GM18511 (cell line): ENCODE measurements around the gene FEM1A.
"Not testable (repeated sequence)": the region's sequence is repeated elsewhere in the genome, so short reads cannot be mapped to it uniquely, and the experiment has no call there.

Experiments used
- ATAC-seq: cut with Tn5 transposase; IDR thresholded peaks from one replicate; pipeline ENCODE4 v1.9.1; 2021; ENCODE audit warnings: mild to moderate bottlenecking, moderate library complexity; ENCODE audit not compliant: unreplicated experiment

FEM1A gene

DNA sequence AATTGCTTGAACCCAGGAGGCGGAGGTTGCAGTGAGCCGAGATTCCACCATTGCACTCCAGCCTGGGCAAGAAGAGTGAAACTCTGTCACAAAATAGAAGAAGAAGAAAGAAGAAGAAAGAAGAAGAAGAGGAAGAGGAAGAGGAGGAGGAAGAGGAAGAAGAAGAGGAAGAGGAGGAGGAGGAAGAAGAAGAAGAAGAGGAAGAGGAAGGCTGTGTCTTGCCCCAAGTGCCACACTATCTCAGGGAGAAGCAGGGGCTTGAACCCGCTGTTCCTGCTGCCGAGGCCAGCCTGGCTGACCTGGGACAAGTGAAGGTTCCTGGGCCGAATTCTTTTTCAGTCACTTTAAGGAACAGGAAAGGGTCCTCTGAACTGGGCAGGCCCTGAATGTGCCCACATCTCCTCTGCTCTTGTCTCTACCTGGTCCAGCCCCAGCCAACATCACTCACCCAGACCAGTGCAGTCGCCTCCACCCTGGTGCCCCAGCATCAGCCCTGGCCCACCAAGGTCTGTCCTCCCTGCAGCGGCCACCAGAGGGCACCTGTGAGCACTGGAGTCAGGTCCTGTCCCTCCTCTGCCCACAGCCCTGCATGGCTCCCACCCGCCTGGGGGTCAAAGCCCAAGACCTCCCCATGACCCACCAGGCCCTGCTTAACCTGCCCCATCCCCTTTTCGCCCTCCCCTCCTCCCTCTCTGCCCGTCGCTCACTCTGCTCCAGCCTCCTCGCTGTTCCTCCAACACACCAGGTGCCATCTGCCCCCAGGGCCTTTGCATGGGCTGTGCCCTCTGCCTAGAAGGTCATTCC, 20.0 kb downstream of the FEM1A start:
- ATAC-seq: no peak

DNA sequence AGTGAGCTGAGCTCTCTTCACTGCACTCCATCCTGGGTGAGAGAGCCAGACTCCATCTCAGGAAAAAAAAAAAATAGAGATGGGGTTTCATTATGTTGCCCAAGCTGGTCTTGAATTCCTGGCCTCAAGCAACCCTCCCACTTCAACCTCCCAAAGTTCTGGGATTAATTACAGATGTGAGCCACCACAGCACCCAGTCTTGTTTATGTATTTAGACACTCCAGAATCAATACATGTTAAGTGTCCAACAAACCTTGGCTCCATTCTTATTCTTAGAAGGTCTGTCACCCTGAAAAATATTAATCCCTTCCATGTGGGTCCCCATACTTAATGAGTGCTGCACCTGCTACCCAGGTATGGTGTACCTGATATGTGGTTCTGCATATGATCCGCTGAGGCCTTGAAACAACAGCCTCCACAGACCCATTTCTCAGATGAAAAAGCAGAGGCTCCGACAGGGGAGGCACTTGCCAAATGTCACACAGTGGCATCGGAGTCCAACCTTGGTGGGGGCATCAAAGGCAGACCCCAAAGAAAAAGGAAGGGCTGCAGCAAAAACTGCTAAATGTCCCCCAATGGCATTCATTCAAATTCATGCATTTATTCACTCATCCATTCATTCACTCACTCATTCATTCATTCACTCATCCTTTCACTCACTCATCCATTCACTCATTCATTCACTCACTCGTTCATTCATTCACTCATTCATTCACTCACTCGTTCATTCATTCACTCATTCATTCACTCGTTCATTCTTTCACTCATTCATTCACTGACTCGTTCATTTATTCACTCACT, 23.3 kb downstream of the FEM1A start:
- no peak for ATAC-seq

- no peak for ATAC-seq
Measured at GRCh38 chr19:4815426-4816201, 24.1 kb downstream of the FEM1A start.

GRCh38 chr19:4816202-4816949, 24.8 kb downstream of the FEM1A start:
- ATAC-seq: no peak

GRCh38 chr19:4816950-4817278, 25.4 kb downstream of the FEM1A start:
- no peak for ATAC-seq

DNA sequence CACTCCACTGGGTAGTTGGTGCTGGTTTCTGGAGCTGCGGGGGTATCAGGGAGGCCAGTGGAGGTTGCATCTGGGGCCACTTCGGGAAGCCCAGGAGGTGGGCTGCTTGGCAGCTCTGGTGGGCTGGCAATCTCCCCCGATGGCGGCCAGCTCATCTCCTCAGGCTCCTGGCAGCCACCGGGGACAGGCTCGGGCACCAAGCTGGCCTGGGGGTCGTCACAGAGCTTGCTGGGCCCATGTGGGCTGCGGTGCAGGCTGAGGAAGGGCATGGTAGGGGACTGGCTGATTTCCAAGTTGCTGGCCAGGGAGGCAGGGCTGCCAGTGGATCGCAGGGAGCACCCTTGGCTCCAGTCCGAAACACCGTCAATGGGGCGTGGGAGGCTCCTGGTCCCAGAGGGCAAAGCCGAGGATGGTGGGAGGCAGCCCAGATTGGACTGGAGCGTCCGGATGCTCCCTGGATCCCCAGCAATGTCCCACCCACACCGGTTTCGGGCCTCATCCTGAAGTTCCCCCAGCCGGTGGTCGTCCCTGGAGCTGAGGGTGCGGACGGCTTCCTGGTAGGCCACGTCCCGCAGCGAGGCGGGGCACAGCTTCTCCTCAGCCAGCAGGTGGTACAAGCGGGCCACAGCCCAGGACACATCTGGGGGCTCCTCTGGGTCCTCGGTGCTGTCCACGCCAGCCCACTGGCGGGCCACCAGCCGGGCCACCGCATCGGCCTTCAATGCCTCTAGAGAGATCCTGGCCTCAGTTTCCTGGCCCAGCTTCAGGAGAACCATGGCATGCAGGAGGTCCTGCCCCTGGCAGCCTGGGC, 26.1 kb downstream of the FEM1A start:
- ATAC-seq: no peak

DNA sequence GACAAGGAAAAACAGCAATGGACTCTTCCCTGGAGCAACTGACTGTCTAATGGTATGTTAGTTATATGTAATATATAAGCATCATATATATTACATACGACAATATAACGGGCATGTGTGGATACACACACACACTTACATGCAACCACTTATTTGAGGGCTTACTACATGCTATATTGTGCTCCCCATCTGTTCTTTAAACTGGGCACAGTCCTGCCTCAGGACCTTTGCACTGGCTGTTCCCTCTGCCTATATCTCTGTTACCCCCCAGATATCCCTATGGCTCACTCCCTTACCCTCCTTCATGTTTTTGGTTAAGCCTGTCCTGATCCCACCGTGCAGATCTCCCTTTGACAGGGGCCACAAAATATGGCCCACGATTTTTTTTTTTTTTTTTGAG, 29.7 kb downstream of the FEM1A start:
- no peak for ATAC-seq

- not testable (repeated sequence) for ATAC-seq
Measured at GRCh38 chr19:4822354-4822753, 30.8 kb downstream of the FEM1A start.

- no peak for ATAC-seq
Measured at GRCh38 chr19:4823577-4823976, 32.0 kb downstream of the FEM1A start.

DNA sequence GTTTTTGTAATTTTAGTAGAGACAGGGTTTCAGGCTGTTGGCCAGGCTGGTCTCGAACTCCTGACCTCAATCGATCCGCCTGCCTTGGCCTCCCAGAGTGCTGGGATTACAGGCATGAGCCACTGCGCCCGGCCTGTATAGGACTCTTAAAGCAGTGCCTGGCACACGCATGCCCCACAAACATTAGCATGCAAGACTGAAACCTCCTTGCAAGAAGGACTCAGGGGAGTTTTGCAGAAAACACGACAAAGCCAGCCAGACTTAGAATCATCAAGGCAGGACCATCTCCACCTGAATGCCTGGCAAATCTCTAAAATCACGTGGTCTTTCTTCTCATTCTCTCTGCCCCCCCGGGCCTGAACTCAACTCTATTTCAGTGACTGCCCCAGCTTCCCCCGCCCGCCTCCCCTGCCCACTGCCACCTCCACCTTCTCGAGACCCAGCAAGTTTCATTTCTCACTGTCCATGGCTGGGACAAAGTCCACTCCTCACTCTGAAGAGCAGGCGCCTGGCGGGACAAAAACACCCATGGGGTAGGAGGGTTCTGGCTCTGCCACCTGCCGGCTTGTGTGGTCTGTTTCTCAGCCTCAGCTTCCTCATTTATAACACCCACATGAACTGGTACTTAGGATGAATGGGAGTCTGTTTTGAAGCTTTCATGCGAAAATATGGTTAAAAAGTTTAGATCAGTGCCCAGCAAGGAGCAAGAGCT, 37.6 kb downstream of the FEM1A start:
- no peak for ATAC-seq

DNA sequence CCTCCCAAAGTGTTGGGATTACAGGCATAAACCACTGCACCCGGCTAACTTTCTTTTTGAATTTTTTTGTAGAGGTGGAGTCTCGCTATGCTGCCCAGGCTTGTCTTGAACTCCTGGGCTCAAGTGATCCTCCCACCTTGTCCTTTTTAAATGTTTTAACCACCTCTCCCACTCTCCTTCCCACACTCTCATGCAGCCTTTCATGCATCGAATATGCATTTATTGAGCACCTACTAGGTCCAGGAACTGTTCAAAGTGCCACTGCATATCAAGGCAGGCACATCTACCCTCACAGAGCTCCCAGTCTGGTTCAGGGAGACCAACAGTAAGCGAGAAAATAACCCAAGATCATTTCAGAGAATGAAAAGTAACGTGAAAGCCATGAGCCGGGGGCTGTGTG, 38.8 kb downstream of the FEM1A start:
- no peak for ATAC-seq

- no peak for ATAC-seq
Measured at GRCh38 chr19:4830768-4831265, 39.3 kb downstream of the FEM1A start.

DNA sequence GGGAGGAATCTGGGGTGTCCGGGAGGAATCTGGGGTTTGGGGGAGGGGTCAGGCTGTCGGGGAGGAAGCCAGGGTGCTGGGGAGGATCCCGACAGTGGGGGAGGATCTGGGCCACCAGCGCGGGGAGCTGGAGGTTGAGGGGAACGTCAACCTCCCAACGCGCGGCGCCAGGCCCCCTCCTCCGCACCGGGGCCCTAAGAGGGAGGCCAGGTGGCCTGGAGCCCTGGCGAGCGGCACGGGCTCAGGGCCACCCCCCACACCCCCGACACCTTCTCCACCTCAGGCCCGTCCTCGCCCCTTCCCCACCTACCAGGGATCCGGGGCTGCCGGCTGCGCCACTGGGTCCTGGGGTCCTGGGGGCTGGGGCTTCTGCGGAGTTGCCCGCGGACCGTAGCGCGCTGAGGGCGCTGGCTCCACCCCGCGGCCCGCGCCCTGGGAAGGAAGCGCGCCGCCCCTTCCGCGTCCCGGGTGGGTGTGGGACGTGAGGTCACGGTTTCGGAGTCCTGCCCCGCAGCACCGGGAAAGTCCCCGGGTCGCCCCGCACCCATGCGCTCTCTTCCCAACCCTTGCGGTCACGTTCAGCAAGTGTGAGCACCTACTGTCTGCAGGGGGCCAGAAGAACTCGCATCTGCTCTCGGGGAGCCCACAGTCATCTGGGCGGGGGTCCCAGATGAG, 39.9 kb downstream of the FEM1A start, which contains the start of gene TICAM1:
Gene TICAM1 (minus strand): TSS at position 409 of the 675 bp plus-strand sequence. CDS start 13,335 bp downstream, outside the sequence.
- peak; percentile 61 for ATAC-seq

GRCh38 chr19:4831979-4832340, 40.4 kb downstream of the FEM1A start:
- ATAC-seq: not testable (repeated sequence)

DNA sequence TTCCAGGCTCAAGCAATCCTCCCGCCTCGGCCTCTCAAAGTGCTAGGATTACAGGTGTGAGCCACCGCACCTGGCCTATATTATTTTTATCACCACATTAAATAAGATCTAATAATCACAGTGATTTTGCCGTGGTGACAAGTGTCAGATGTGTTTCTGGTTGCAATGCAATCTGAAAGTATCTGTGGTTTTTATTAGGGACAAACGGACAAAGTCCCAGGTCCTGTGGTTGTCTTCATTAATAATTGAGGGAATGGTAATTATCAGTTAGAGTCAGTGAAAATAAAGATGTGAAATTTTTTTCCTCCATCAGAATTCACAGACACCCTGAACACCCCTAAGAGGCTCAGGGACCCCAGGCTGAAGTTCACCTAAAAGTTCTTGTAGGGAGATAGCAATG, 41.2 kb downstream of the FEM1A start:
- no peak for ATAC-seq

GRCh38 chr19:4839192-4839591, 47.7 kb downstream of the FEM1A start:
- ATAC-seq: no peak

DNA sequence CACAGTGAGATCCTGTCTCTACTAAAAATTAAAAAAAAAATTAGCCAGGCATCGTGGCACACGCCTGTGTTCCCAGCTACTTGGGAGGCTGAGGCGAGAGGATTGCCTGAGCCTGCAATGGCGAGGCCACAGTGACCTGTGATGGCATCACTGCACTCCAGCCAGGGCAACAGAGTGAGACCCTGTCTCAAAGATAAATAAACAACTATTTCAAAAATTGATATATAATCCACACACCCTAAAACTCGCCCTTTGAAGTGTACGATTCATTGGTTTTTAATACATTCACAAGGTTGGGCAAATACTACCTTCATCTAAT, 52.1 kb downstream of the FEM1A start:
- ATAC-seq: no peak

- ATAC-seq: no peak
Measured at GRCh38 chr19:4844348-4845179, 53.0 kb downstream of the FEM1A start.
